Measurements from ENCODE around the gene OR2H2.

The OR2H2 gene

DNA sequence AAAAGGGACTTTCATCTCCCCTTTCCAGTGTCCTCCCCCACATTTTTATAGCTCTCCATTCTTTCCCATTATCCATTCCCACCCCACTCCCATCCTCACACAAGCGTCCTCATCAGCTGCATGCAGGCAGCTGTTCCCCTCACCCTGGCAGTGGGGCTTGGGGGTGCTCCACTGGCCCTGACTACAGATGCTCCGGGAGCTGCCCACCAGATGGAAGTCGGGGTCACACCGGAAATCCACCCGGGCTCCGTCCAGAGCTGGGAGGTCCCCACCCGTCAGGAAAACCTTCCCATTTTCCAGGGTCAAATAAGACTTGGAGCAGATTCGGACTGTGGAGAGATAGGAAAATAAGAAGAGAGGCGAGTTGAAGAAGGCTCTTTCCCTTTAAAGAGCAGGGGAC is 45.4 kb downstream of the OR2H2 start:
- DNase-seq (ENCODE audit: low spot score), result no peak

DNA sequence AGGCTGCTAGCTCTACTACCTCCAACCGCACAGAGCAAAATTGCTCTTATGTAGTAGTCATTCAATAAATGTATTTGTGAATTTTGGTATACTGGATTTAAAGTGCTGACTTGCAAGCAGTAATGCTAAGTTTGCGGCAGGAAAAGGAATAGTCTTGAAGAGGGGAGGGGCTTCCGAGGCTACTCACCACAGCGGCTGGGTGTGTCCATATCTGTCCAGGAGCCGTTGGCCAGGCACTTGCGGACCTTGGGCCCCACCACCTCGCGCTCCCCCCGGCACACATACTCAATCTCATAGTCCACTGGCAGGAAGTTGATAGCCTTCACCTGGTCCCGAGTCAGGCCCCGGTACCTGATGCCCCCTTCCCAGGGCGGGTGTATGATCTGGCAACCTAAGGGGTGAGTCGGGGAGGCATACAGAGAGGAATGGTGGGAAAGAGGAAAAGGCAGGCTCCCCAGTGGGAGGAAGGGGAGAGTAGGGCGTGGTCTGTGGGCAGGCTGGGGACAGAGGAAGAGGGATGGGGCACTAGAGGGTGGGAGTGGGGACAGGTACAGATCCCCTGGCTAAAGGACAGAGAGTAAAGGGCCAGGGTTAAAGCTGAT is 46.4 kb downstream of the OR2H2 start:
- DNase-seq (ENCODE audit: low spot score), result no peak

DNA sequence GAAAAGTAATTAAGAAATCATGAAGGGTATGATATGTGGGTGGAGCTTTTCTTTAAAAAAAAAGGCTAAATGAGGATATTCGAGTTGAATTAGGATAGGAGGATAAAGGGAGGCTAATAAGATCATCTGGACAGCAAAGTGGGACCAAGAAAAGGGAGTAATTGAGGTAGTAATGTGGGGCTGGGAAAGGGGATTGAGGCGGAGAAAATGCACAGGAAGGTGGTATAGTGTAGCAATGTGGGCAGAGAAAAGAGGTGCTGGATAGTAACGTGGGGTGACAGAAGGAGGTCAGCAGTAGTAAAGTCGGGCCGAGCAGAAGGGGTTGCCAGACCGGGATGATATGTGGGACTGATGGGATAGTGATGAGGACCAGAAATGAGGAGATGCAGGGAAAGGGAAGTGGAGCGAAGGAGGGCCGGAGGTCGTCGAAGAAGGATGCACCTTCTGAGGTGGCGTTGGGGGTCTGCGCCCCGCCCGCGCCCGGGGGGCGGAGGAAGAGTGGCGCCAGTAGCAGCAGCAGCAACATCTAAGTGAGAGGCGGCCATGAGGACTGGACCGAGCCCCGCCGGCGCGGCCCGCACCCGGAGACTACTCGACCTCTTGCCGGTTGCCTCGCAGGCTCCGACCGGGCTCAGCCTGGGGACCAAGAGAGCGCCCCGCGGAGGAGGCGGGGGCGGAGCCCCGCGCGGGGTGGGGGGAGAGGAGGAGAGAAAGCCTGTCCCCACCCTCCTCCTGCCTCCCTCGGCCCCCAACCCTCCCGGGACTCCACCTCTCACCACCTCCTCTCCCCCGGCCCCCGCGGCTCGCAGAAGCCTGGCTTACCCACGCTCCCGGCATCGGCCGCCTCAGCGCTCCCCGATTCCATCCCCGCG is 47.2 kb downstream of the OR2H2 start:
- peak; percentile 22 for DNase-seq (ENCODE audit: low spot score)

DNA sequence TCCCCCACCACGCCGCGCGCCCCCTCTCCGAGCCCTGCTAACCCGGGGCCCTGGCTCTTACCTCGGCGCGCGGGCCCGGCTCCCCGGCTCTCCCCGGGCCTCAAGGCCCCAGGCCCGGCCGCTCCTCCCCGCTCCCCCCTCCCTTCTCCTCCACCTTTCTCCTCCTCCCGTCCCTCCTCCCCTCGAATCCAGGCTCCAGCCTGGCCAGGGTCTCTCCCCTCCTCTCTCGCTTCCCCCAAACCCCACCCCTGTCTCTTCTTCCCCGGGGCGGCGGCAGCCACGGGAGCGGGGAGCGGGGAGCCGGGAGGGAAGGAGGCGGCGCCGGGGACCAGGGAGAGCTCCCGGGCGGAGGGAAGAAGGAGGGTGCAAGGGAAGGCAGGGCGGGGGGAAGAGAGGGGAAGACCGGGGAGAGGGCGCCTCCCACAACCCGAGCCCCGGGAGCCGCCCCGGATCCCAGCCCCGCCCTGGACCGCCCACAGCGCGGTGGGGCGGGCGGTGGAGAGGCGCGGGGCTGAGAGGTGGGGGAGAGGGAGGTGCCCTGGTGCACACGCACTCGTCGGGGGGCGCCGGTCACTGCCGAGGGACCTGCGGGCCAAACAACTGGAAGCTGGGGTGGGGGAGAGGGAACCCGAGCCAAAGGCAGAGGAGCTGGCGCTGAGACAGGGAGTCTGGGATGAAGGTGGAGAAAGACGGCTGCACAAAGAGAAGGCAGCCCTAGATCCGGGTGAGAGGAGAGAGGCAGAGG is 48.0 kb downstream of the OR2H2 start, which contains the start of gene GABBR1:
Gene GABBR1 (minus strand): TSS at position 395 of the 745 bp plus-strand sequence. CDS start 798 bp downstream, outside the sequence.
- peak; percentile 72 for DNase-seq (ENCODE audit: low spot score)

DNA sequence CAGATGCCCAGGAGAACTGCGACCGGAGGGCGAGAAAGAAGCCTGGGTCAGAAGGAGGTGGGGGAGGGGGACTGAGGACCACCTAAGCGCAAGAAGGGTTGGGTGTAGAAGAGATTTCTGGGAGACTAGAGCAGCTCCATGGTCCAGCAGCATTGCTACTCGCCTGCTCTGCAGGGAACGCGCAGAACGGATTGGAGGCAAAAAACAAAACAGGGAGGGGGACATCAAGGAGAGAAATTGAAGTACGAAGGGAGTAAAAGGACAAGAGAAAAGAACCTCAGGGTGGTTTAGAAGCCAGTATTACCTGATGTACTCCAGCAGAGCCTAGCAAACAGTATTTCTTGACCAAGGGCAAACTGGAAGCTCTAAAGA is 48.6 kb downstream of the OR2H2 start:
- DNase-seq (ENCODE audit: low spot score), result no peak

DNA sequence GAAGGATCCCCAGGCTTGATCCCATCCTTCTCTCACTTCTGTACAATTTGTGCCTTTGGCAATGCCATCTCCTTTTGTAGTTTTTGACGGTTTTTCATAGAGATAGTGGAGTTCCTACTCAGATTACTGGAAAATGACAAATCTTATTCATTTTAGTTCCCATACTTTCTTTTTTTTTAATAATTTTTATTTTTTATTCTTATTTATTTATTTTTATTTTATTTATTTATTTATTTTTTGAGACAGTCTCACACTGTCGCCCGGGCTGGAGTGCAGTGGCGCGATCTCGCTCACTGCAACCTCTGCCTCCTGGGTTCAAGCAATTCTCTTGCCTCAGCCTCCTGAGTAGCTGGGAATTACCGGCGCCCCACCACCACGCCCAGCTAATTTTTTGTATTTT is 52.3 kb downstream of the OR2H2 start:
- no peak for DNase-seq (ENCODE audit: low spot score)
